Peyer's patch (tissue), 4 donors: ENCODE results near the gene JOSD2. TPM values are rescaled to one million over a fixed set of nuclear protein-coding genes. Genes with fewer than 3 reads are reported as not detected.

ENCODE experiments used
- DNase-seq, 3 donors: peaks; one replicate each; pipeline ENCODE4 v3.0.0-alpha.2; 2017 to 2019
- H3K27ac ChIP-seq, 4 donors: fragments of 200-600 bp; sonication (generic); one replicate each; pipeline ENCODE4 v1.5.1; 2016 to 2019
- H3K27me3 ChIP-seq, 2 donors: fragments of 200-600 bp; sonication (generic); one replicate each; pipeline ENCODE4 v1.5.1; 2019
- H3K36me3 ChIP-seq, 3 donors: fragments of 200-600 bp; sonication (generic); one replicate each; pipeline ENCODE4 v1.5.1; 2016 to 2019
- H3K4me1 ChIP-seq, 4 donors: fragments of 200-600 bp; sonication (generic); one replicate each; pipeline ENCODE4 v1.5.1; 2016 to 2019
- H3K4me3 ChIP-seq, 4 donors: fragments of 200-600 bp; sonication (generic); 1 replicate in 3 of 4; 2 replicates in 1 of 4; pipeline ENCODE4 v1.5.1; 2016 to 2019; ENCODE audit warnings: mild to moderate bottlenecking in 1 of 4
- H3K9me3 ChIP-seq, 4 donors: fragments of 200-600 bp; sonication (generic); one replicate each; pipeline ENCODE4 v1.5.1; 2016 to 2019; ENCODE audit warnings: mild to moderate bottlenecking in 1 of 4
- CTCF ChIP-seq, 6 experiments: fragments of 450-650 bp in 4 of 6; fragments of 200-600 bp in 2 of 6; sonication (generic) in 1 of 6; IDR thresholded peaks; one replicate each; pipeline ENCODE4 v1.5.1; 2017 to 2019; ENCODE audit warnings: antibody characterized with exemption in 6 of 6, mild to moderate bottlenecking in 3 of 6, moderate library complexity in 1 of 6
- POLR2A ChIP-seq, 2 donors: fragments of 450-650 bp; IDR thresholded peaks; one replicate each; pipeline ENCODE4 v1.5.1; 2017; ENCODE audit warnings: antibody characterized with exemption in 2 of 2, mild to moderate bottlenecking in 2 of 2, moderate library complexity in 2 of 2
- total RNA-seq, 4 donors: library from RNA; depleted of rRNA; stranded (reverse); fragments of >200 nt; gene quantifications; one replicate each; pipeline ENCODE4 v1.1.0, GENCODE V29; 2016

Gene JOSD2
- total RNA-seq, 4 donors from 2014 or later: 10.7 to 41.3 (median 26.6) TPM

- H3K27me3 ChIP-seq: no peaks in the 10 kb centered on the region
- H3K36me3 ChIP-seq: peaks cover 0 to 8% (median 0%) of the 10 kb centered on the region in 3 donors
- no peak overlapping the region for H3K27ac ChIP-seq
- no peak for TF ChIP-seq CTCF (IDR thresholded peaks at IDR 0.05)
- no peak overlapping the region for H3K4me3 ChIP-seq
- DNase-seq: peak in 1 of 3 donors; percentile 42
- H3K4me1 ChIP-seq: no peaks in the 10 kb centered on the region
- no peaks in the 10 kb centered on the region for H3K9me3 ChIP-seq
Measured at GRCh38 chr19:50489461-50490011, 21.5 kb downstream of the JOSD2 start.

GRCh38 chr19:50488389-50489194 lies 22.4 kb downstream of the JOSD2 start:
- TF ChIP-seq POLR2A (IDR thresholded peaks at IDR 0.05): no peak

GRCh38 chr19:50486823-50487515 lies 24.0 kb downstream of the JOSD2 start:
- peak in 1 of 3 donors; percentile 49 for DNase-seq
- no peak for TF ChIP-seq POLR2A (IDR thresholded peaks at IDR 0.05)
- TF ChIP-seq CTCF (IDR thresholded peaks at IDR 0.05): peak in 2 of 6 experiments; percentile 26 to 36
- Histone ChIP-seq H3K4me1 (no peaks in the 10 kb centered on the region), H3K36me3 (peaks cover 0 to 22% (median 0%) of the 10 kb centered on the region in 3 donors), H3K27ac (no peak overlapping the region), H3K9me3 (no peaks in the 10 kb centered on the region), H3K4me3 (no peak overlapping the region), H3K27me3 (no peaks in the 10 kb centered on the region)

More at GRCh38 chr19:50488389-50489194, 22.4 kb downstream of the JOSD2 start:
- Histone ChIP-seq H3K27me3 (no peaks in the 10 kb centered on the region), H3K9me3 (no peaks in the 10 kb centered on the region), H3K4me3 (no peak overlapping the region), H3K27ac (no peak overlapping the region), H3K36me3 (peaks cover 0 to 9% (median 0%) of the 10 kb centered on the region in 3 donors), H3K4me1 (no peaks in the 10 kb centered on the region)
- DNase-seq: peak in 1 of 3 donors; percentile 15

- peaks cover 0 to 38% (median 0%) of the 10 kb centered on the region in 3 donors for H3K36me3 ChIP-seq
- H3K4me1 ChIP-seq: no peaks in the 10 kb centered on the region
- H3K9me3 ChIP-seq: no peaks in the 10 kb centered on the region
- no peaks in the 10 kb centered on the region for H3K27me3 ChIP-seq
- TF ChIP-seq CTCF (IDR thresholded peaks at IDR 0.05) (no peak), POLR2A (IDR thresholded peaks at IDR 0.05) (no peak)
- H3K4me3 ChIP-seq: no peak overlapping the region
- H3K27ac ChIP-seq: no peak overlapping the region
- DNase-seq: peak in 1 of 3 donors; percentile 36
Measured at GRCh38 chr19:50485284-50485955, 25.6 kb downstream of the JOSD2 start.

GRCh38 chr19:50482916-50483315 lies 28.1 kb downstream of the JOSD2 start:
- TF ChIP-seq CTCF (IDR thresholded peaks at IDR 0.05): no peak
- TF ChIP-seq POLR2A (IDR thresholded peaks at IDR 0.05): no peak
- H3K27ac ChIP-seq: no peak overlapping the region
- H3K4me1 ChIP-seq: peaks cover 0 to 6% (median 0%) of the 10 kb centered on the region in 4 donors
- no peaks in the 10 kb centered on the region for H3K27me3 ChIP-seq
- H3K4me3 ChIP-seq: no peak overlapping the region
- H3K9me3 ChIP-seq: no peaks in the 10 kb centered on the region
- H3K36me3 ChIP-seq: peaks cover 0 to 63% (median 0%) of the 10 kb centered on the region in 3 donors
- DNase-seq: no peak
